ENCODE data around the gene SRGAP1.
"Not testable (repeated sequence)": the region's sequence is repeated elsewhere in the genome, so short reads cannot be mapped to it uniquely, and the experiment has no call there.

SRGAP1 gene

DNA sequence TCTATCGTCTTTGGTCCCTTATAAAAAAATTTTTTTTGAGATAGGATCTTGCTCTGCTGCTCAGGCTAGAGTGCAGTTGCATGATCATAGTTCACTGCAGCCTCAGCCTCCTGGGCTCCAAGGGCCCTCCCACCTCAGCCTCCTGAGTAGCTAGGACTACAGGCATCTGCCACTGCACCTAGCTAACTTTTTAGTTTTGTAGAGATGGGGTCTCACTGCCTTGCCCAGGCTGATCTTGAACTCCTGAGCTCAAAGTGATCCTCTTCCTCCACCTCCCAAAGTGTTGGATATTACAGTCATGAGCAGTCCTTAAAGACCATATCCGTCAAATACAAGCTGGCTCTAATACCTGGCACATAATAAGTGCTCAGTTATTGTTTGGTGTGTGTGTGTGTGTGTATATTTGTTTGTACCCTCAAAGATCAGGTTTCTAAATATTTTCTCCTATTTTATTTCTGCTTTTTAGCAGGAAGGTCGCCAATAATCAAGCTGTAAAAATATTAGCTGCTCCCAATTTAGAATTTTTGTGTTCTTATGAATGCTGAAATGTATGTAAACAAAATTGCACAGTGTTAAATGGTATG, 30.5 kb downstream of the SRGAP1 start:
- no peaks in the 10 kb centered on the region for H3K4me1 Mint-ChIP-seq (ENCODE audit: low read depth)
- no peaks in the 10 kb centered on the region for H3K9me3 Mint-ChIP-seq (ENCODE audit: low read depth)
- no peaks in the 10 kb centered on the region for H3K36me3 Mint-ChIP-seq

DNA sequence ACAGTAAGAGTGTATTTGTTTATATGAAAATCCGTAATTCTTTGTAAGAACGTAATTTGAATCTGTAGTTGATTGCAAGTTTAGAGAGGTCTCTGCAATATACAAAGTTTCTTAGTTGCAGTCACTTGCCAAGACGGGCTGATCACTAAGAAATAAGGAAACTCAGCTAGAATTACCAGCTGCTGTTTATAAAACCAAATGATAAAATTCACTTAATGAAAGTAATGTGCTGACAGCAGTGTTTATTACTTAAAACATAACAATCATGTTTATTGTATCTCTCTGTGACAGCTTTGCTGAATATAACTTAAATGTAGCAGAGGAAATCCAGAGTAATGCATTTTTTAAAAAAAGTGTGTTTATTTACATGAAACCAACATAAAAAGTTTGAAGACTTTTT, 31.2 kb downstream of the SRGAP1 start:
- H3K36me3 Mint-ChIP-seq: no peaks in the 10 kb centered on the region
- H3K4me3 Mint-ChIP-seq: no peak overlapping the region
- no peaks in the 10 kb centered on the region for H3K4me1 Mint-ChIP-seq (ENCODE audit: low read depth)
- peaks cover 10% of the 10 kb centered on the region for H3K27me3 Mint-ChIP-seq
- H3K9me3 Mint-ChIP-seq (ENCODE audit: low read depth): no peaks in the 10 kb centered on the region
- no peak overlapping the region for H3K27ac Mint-ChIP-seq

More for the DNA sequence above, 30.5 kb downstream of the SRGAP1 start:
- Mint-ChIP-seq H3K4me3 (no peak overlapping the region), H3K27ac (no peak overlapping the region), H3K27me3 (peaks cover 12% of the 10 kb centered on the region)

DNA sequence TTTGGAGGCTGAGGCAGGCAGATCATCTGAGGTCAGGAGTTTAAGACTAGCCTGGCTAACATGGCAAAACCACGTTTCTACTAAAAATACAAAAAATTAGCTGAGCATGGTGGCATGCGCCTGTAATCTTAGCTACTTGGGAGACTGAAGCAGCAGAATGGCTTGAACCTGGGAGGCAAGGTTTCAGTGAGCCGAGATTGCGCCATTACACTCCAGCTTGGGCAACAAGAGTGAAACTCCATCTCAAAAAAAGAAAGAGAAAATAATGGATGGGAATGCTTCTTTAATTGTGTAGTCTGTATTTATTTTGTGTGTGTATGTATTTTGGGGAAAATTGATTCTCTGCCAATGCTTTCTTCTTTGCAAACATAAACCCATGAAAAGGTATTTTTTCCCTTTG, 32.5 kb downstream of the SRGAP1 start:
- Mint-ChIP-seq H3K27me3 (peaks cover 3% of the 10 kb centered on the region), H3K36me3 (no peaks in the 10 kb centered on the region), H3K4me3 (no peak overlapping the region), H3K27ac (no peak overlapping the region), H3K4me1 (ENCODE audit: low read depth) (no peaks in the 10 kb centered on the region), H3K9me3 (ENCODE audit: low read depth) (no peaks in the 10 kb centered on the region)

DNA sequence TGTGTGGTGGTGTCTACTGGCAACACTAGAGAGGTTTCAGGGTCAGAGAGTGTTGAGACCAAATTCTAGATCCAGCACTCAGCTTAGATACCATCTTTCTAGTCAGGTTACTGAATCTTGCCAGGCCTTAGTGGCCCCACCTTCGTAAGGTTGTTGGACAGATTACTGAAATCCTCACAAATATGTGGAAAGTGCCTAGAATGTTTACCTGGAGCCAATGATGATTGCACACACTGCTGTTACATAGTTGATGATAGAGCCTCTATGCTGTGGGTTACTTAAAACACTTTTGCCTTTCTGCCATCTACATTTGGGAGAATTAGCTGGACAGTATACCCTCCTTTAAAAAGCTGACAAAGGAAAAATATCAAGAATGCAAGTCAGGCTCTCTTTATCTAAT, 33.2 kb downstream of the SRGAP1 start:
- peaks cover 2% of the 10 kb centered on the region for H3K27me3 Mint-ChIP-seq
- H3K4me1 Mint-ChIP-seq (ENCODE audit: low read depth): no peaks in the 10 kb centered on the region
- H3K4me3 Mint-ChIP-seq: no peak overlapping the region
- H3K27ac Mint-ChIP-seq: no peak overlapping the region
- H3K36me3 Mint-ChIP-seq: no peaks in the 10 kb centered on the region
- no peaks in the 10 kb centered on the region for H3K9me3 Mint-ChIP-seq (ENCODE audit: low read depth)

DNA sequence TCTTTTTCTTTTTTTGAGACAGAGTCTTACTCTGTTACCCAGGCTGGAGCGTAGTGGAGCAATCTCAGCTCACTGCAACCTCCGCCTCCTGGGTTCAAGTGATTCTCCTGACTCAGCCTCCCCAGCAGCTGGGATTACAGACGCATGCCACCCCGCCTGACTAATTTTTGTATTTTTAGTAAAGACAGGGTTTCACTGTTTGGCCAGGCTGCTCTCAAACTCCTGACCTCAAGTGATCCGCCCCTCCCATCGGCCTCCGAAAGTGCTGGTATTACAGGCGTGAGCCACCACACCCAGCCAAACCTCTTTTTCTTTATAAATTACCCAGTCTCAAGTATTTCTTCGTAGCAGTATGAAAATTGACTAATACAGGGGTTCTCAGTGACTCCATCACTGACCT, 35.7 kb downstream of the SRGAP1 start:
- H3K9me3 Mint-ChIP-seq (ENCODE audit: low read depth); H3K4me3 Mint-ChIP-seq; H3K36me3 Mint-ChIP-seq; H3K27ac Mint-ChIP-seq; H3K4me1 Mint-ChIP-seq (ENCODE audit: low read depth); H3K27me3 Mint-ChIP-seq: not testable (repeated sequence)

DNA sequence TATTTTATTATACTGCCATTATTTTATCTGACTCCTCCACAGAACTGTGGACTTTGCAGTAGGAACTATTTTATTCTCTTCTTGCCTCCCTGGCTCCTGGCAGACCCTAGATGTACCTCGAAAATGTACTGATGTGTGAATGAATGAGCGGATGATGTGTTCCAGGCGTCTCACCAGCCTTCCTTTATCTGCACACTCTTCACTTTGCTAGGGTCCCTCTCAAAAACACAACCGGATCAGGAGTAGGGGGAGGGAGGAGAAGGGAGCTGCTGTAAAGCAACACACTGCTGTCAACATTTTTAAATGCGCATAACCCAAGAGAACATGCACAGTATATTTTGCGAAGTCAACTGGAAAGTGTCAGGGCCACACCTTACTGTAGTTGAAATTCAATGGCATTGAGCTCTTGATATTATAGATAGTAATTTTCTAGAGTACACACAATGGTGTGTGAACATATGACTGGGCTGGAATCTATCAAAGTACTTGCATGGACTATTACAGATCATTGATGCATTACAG, 36.3 kb downstream of the SRGAP1 start:
- no peaks in the 10 kb centered on the region for H3K4me1 Mint-ChIP-seq (ENCODE audit: low read depth)
- no peaks in the 10 kb centered on the region for H3K9me3 Mint-ChIP-seq (ENCODE audit: low read depth)
- H3K27ac Mint-ChIP-seq: no peak overlapping the region
- H3K27me3 Mint-ChIP-seq: no peaks in the 10 kb centered on the region
- no peak overlapping the region for H3K4me3 Mint-ChIP-seq
- no peaks in the 10 kb centered on the region for H3K36me3 Mint-ChIP-seq

DNA sequence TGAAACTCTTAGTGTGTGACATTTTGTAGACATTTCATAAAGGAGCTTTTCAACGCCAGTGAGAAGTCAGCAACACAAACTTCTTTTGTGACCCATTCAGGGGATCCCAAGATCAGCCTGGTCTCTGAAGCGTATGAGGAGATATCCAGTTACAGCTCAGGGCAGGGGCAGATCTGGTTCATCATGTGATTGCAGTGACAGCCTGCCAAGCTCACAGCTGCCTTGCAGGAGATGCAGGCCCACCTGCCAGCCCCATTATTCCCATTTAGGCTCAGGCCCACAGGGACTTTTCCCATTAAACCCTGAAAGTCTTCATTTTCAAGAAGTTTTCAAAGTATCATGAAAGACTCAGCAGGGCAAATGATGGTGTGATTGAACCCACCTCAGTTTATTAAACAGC, 38.3 kb downstream of the SRGAP1 start:
- no peaks in the 10 kb centered on the region for H3K9me3 Mint-ChIP-seq (ENCODE audit: low read depth)
- H3K27me3 Mint-ChIP-seq: no peaks in the 10 kb centered on the region
- no peak overlapping the region for H3K4me3 Mint-ChIP-seq
- H3K36me3 Mint-ChIP-seq: no peaks in the 10 kb centered on the region
- no peaks in the 10 kb centered on the region for H3K4me1 Mint-ChIP-seq (ENCODE audit: low read depth)
- H3K27ac Mint-ChIP-seq: no peak overlapping the region

DNA sequence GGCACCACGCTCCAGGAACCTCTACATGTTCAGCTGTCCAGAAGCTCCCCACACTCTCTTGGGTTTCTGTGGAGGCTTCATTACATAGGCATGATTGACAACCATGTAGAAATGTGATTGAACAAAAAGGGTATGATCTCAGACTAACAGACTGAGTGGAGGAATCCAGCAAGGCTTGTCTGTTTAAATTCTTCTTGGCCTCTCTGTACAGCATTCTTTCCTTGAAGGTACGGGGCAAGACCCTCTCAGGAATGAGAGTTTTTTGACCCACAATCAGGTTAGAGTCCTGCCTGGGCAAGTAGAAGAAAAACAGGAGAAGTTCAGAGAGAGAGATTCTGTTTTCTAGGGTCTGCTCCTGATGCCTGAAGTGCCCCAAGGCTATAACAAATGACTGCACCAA, 40.9 kb downstream of the SRGAP1 start:
- Mint-ChIP-seq H3K27me3 (no peaks in the 10 kb centered on the region), H3K4me1 (ENCODE audit: low read depth) (no peaks in the 10 kb centered on the region), H3K4me3 (no peak overlapping the region), H3K27ac (no peak overlapping the region), H3K9me3 (ENCODE audit: low read depth) (no peaks in the 10 kb centered on the region), H3K36me3 (no peaks in the 10 kb centered on the region)

DNA sequence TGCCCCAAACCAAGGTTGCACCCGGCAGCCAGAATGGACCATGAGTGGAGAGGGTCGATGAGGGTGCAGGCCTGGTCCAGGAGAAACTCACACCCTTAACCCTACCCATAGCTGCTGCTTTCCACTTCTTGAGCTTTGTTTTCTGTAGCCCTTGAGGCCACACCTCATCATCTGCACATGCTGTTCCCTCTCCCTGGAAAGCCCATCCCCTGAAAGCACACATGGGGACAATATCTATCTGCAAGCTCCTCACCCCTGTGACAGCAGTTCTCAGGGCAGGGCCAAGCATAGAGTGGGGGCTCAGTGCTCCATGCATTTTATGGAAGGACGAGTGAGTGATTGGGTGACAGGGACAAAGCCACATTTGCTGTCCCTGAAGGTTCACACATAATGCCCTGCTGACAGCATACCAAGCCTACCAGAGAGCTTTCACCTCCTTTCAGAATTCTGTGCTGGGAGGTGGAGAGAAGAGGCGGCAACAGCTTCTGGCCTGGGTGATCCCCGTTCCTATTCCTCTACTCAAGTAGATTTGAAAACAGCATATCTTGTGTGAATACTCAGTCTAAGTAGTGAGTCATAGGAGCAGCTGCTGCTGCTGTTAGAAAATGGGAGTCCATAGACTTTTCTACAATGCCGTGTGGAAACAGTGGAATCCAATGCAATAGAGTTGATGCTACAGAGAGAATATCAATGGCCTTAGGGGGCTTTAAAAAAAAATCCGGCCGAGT, 44.6 kb downstream of the SRGAP1 start:
- Mint-ChIP-seq H3K9me3 (ENCODE audit: low read depth) (no peaks in the 10 kb centered on the region), H3K27me3 (peaks cover 5% of the 10 kb centered on the region), H3K4me1 (ENCODE audit: low read depth) (no peaks in the 10 kb centered on the region), H3K4me3 (no peak overlapping the region), H3K27ac (no peak overlapping the region), H3K36me3 (no peaks in the 10 kb centered on the region)

DNA sequence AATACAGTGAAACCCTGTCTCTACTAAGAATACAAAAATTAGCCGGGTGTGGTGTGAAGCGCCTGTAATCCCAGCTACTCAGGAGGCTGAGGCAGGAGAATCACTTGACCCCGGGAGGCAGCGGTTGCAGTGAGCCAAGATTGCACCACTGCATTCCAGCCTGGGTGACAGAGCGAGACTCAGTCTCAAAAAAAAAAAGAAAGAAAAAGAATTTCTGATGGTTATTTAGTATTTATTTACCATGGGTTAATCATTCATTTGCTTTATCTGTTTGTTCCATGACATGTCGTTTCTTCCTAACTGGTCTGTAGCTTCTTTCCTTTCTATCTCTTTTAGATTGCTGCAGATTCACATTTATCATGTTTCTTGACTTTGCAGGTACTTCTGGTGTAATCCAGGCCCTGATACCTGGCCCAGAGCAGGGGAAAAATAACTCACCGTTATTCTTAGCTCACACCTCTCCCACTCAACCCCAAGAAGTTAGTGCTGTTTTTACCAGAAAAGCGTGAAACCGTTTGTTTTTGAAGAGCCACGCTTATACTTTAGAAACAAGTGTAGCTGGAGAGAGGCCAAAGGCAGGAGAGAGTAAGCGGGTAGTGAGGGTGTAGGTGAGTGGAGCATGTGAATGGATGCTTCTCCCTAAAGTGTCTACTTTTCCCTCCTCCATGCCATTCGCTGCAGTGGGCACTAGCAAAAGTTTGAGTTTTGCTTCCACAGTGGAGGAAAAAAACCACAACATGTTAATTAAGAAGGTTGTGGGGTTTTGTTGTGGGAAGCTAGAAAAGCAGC, 45.4 kb downstream of the SRGAP1 start:
- no peak overlapping the region for H3K4me3 Mint-ChIP-seq
- H3K4me1 Mint-ChIP-seq (ENCODE audit: low read depth): no peaks in the 10 kb centered on the region
- peaks cover 5% of the 10 kb centered on the region for H3K27me3 Mint-ChIP-seq
- H3K27ac Mint-ChIP-seq: no peak overlapping the region
- no peaks in the 10 kb centered on the region for H3K9me3 Mint-ChIP-seq (ENCODE audit: low read depth)
- H3K36me3 Mint-ChIP-seq: no peaks in the 10 kb centered on the region

DNA sequence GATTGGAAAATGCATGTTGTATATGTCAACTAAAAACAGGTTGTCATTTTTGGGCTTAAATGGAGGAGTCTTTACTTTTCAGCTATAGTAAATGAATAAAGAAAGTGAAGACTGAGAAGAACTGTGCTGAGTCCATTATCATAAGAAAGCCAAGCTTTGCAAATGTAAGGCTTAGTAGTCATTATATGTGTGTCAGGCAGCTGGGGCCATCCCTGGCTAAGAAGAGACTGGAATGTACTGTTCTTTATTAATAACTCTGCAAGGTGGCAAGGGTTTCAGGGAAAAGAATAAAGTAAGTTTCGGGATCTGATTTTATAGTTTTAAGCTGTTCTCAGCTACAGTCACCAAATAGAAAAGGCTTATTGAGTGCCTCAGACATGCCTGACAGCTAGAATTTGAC, 48.7 kb downstream of the SRGAP1 start:
- no peaks in the 10 kb centered on the region for H3K9me3 Mint-ChIP-seq (ENCODE audit: low read depth)
- no peak overlapping the region for H3K27ac Mint-ChIP-seq
- H3K4me1 Mint-ChIP-seq (ENCODE audit: low read depth): peaks cover 1% of the 10 kb centered on the region
- no peak overlapping the region for H3K4me3 Mint-ChIP-seq
- peaks cover 5% of the 10 kb centered on the region for H3K27me3 Mint-ChIP-seq
- H3K36me3 Mint-ChIP-seq: no peaks in the 10 kb centered on the region

DNA sequence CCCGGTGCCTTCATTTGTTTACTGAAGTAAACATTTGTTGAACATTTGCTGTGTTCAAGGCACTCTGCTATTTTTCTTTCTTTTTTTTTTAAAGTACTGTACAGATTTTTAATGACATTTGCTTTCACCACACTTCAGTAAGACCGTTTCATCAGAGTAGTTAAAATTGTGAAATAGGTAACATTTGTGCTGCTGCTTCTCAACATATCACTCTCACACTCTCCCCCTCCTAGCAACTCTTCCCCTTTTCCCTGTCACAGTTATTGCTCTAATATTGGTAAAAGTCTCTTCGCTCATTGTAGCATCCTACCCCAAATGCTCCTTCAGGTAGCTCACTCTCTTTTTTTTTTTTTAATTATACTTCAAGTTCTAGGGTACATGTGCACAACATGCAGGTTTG, 49.6 kb downstream of the SRGAP1 start:
- no peak overlapping the region for H3K4me3 Mint-ChIP-seq
- peaks cover 1% of the 10 kb centered on the region for H3K4me1 Mint-ChIP-seq (ENCODE audit: low read depth)
- H3K9me3 Mint-ChIP-seq (ENCODE audit: low read depth): no peaks in the 10 kb centered on the region
- no peak overlapping the region for H3K27ac Mint-ChIP-seq
- H3K27me3 Mint-ChIP-seq: peaks cover 5% of the 10 kb centered on the region
- H3K36me3 Mint-ChIP-seq: no peaks in the 10 kb centered on the region

DNA sequence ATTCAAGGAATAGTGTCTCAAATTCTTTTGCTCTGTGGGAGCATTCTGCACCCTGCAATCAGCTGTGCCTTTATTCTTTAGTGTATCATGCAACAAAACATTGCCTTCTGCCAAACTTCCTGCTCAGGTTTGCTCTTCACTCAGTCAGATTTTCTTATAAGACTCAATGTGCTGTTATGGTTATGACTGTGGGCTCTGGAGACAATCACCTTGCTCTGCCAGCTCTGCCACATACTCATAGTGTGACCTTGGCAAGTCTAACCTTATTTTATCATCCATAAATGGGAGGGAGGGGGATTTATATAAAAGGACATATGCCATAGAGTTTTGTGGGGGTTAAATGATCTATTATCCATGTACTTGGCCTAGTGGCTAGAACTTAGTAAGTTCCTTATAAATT, 51.3 kb downstream of the SRGAP1 start:
- Mint-ChIP-seq H3K36me3 (no peaks in the 10 kb centered on the region), H3K4me1 (ENCODE audit: low read depth) (peaks cover 1% of the 10 kb centered on the region), H3K9me3 (ENCODE audit: low read depth) (no peaks in the 10 kb centered on the region), H3K4me3 (no peak overlapping the region), H3K27me3 (peaks cover 5% of the 10 kb centered on the region), H3K27ac (no peak overlapping the region)

DNA sequence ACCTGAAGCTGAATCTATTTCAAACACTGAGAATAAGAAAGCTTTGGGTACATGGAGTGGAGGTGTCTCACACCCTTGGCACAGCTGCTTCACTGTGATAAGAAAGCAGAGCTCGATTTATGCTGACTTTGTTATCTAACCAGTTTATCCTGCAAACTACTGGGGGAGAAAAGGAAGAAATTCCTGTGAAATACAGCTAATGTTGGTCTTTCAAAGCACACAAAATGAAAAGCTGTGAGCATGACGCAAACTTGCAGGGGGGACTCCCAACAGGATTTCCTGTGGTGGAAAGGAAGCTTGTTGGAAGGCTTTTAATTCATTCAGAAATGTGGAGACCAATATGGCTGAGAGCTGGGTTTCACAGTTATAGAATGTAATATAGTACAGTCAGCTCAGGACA, 53.4 kb downstream of the SRGAP1 start:
- no peak overlapping the region for H3K27ac Mint-ChIP-seq

DNA sequence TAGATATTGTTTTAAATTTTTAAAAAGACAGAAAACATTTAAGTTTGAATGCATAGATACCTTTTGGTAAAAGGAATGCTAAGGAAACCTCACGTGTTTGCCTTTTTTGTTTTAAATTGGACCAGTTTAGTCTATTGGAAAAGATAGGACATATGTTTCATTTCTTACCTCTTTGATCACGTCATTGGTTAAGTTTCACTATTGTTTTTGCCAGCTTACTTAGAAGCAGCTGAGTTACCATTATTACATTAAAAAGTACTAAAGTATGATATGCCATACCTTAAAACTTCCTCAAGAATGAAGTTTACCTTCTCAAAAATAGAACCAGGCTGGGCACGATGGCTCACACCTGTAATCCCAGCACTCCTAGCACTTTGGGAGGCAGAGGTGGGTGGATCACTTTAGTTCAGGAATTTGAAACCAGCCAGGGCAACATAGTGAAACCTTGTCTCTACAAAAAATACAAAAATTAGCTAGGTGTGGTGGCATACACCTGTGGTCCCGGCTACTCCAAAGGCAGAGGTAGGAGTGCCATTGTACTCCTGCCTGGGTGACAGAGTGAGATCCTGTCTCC, 54.4 kb downstream of the SRGAP1 start:
- Mint-ChIP-seq H3K36me3 (no peaks in the 10 kb centered on the region), H3K9me3 (ENCODE audit: low read depth) (no peaks in the 10 kb centered on the region), H3K27ac (no peak overlapping the region), H3K27me3 (peaks cover 2% of the 10 kb centered on the region), H3K4me3 (no peak overlapping the region), H3K4me1 (ENCODE audit: low read depth) (peaks cover 1% of the 10 kb centered on the region)

More for the DNA sequence above, 53.4 kb downstream of the SRGAP1 start:
- Mint-ChIP-seq H3K36me3 (no peaks in the 10 kb centered on the region), H3K4me1 (ENCODE audit: low read depth) (peaks cover 1% of the 10 kb centered on the region), H3K27me3 (peaks cover 2% of the 10 kb centered on the region), H3K4me3 (no peak overlapping the region), H3K9me3 (ENCODE audit: low read depth) (no peaks in the 10 kb centered on the region)

Measured in activated naive CD8-positive, alpha-beta T cell (primary cell).